T1000 (cell line): ENCODE results near the gene CORO7.
"Not testable (repeated sequence)": the region's sequence is repeated elsewhere in the genome, so short reads cannot be mapped to it uniquely, and the experiment has no call there.

Experiments
- DNase-seq: peaks from one replicate; lab custom pipeline; 2025; ENCODE audit warnings: mixed read lengths; lab: John Stamatoyannopoulos, UW

Gene CORO7

GRCh38 chr16:4352843-4353242 is 63.6 kb downstream of the CORO7 start:
- DNase-seq = no peak

- no peak for DNase-seq
These were observed 64.5 kb downstream of the CORO7 start for GRCh38 chr16:4351880-4352279.

GRCh38 chr16:4350787-4351659 is 65.4 kb downstream of the CORO7 start, which contains the start of gene PAM16:
Gene PAM16 (minus strand): TSS chr16:4351321. CDS start chr16:4351234, 87 bp downstream.
- DNase-seq = peak; percentile 97

- DNase-seq = no peak
These were observed 66.0 kb downstream of the CORO7 start for GRCh38 chr16:4350365-4350786.

GRCh38 chr16:4349332-4349731 is 67.1 kb downstream of the CORO7 start:
- no peak for DNase-seq

- DNase-seq = no peak
These were observed 68.5 kb downstream of the CORO7 start for GRCh38 chr16:4347765-4348509.

- no peak for DNase-seq
These were observed 69.4 kb downstream of the CORO7 start for GRCh38 chr16:4347010-4347409.

GRCh38 chr16:4345836-4346781 is 70.3 kb downstream of the CORO7 start:
- DNase-seq = no peak

GRCh38 chr16:4344983-4345835 is 71.2 kb downstream of the CORO7 start:
- no peak for DNase-seq

GRCh38 chr16:4344300-4344982 is 72.0 kb downstream of the CORO7 start:
- DNase-seq = not testable (repeated sequence)

GRCh38 chr16:4342866-4343744 is 73.3 kb downstream of the CORO7 start:
- no peak for DNase-seq

GRCh38 chr16:4341250-4341649 is 75.1 kb downstream of the CORO7 start:
- no peak for DNase-seq

GRCh38 chr16:4340443-4340842 is 76.0 kb downstream of the CORO7 start:
- DNase-seq = no peak

- DNase-seq = no peak
These were observed 76.5 kb downstream of the CORO7 start for GRCh38 chr16:4339909-4340308.

GRCh38 chr16:4339455-4339854 is 76.9 kb downstream of the CORO7 start:
- DNase-seq = no peak

GRCh38 chr16:4338712-4339299 is 77.6 kb downstream of the CORO7 start:
- no peak for DNase-seq

- no peak for DNase-seq
These were observed 78.2 kb downstream of the CORO7 start for GRCh38 chr16:4338125-4338582.

- no peak for DNase-seq
These were observed 78.8 kb downstream of the CORO7 start for GRCh38 chr16:4337540-4338088.
